ENCODE measurements around the gene CKB.

DNA sequence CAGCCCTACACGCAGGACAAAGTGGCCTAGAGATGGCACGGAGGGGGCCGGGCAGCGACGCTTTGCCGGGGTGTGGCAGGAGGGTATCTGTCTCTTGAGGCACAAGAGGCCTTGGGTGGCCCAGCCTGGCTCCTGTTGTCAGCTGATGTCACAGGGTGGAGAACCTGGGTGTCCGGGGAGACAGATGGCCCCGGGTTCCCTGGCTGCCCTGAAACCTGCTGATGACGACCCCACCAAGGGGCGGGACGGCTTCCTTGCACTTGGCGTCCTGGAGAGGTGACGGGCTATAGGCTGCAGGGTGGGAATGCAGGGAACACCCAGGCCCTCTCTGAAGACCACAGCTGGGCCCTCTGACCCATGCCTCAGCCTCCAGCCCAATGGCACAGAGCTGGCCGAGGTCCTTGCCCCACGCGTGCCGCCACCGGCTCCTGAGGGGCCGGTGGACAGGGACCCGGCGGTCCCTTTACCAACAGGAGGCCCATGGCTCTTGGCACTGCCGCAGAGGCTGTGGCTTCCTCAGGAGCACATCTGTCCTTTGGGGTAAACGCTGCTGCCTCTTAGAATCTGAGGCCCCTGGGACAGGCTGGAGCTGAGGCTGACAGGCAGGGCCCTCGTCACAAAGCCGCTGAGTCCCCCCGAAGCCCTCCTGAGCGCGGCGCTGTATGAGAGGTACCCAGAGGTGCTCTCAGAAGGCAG lies 22.7 kb upstream of the CKB start:
- TF ChIP-seq, protein P1, sequence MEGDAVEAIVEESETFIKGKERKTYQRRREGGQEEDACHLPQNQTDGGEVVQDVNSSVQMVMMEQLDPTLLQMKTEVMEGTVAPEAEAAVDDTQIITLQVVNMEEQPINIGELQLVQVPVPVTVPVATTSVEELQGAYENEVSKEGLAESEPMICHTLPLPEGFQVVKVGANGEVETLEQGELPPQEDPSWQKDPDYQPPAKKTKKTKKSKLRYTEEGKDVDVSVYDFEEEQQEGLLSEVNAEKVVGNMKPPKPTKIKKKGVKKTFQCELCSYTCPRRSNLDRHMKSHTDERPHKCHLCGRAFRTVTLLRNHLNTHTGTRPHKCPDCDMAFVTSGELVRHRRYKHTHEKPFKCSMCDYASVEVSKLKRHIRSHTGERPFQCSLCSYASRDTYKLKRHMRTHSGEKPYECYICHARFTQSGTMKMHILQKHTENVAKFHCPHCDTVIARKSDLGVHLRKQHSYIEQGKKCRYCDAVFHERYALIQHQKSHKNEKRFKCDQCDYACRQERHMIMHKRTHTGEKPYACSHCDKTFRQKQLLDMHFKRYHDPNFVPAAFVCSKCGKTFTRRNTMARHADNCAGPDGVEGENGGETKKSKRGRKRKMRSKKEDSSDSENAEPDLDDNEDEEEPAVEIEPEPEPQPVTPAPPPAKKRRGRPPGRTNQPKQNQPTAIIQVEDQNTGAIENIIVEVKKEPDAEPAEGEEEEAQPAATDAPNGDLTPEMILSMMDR (IDR thresholded peaks at IDR 0.05) = no peak
- no peak for TF ChIP-seq HDAC2 (IDR thresholded peaks at IDR 0.05)
- TF ChIP-seq HOXA7 (CRISPR knock-in tag; IDR thresholded peaks at IDR 0.05) = no peak
- no peak for TF ChIP-seq ZFP36 (IDR thresholded peaks at IDR 0.05; ENCODE audit: borderline replicate concordance, partially characterized antibody)
- TF ChIP-seq BHLHE40 (IDR thresholded peaks at IDR 0.05; ENCODE audit: low read depth, low read length) = no peak
- TF ChIP-seq, protein P2, sequence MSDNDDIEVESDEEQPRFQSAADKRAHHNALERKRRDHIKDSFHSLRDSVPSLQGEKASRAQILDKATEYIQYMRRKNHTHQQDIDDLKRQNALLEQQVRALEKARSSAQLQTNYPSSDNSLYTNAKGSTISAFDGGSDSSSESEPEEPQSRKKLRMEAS (IDR thresholded peaks at IDR 0.05) = no peak
- TF ChIP-seq MAZ (IDR thresholded peaks at IDR 0.05; ENCODE audit: borderline replicate concordance, low read depth, low read length) = no peak
- TF ChIP-seq RCOR1 (IDR thresholded peaks at IDR 0.05; ENCODE audit: low read depth, low read length) = no peak
- TF ChIP-seq POLR2A (IDR thresholded peaks at IDR 0.05; ENCODE audit: low read length) = no peak
- TF ChIP-seq CHD2 (IDR thresholded peaks at IDR 0.05; ENCODE audit: low read length, partially characterized antibody) = no peak
- no peak for TF ChIP-seq ZSCAN20 (CRISPR knock-in tag; IDR thresholded peaks at IDR 0.05)
- TF ChIP-seq RAD21 (conservative IDR thresholded peaks at IDR 0.05 in 1 of 2, IDR thresholded peaks at IDR 0.05 in 1 of 2) = no peak

Data from A549 (cell line).